ENCODE data around the gene LYPD6.
"Not testable (repeated sequence)": the region's sequence is repeated elsewhere in the genome, so short reads cannot be mapped to it uniquely, and the experiment has no call there.

DNA sequence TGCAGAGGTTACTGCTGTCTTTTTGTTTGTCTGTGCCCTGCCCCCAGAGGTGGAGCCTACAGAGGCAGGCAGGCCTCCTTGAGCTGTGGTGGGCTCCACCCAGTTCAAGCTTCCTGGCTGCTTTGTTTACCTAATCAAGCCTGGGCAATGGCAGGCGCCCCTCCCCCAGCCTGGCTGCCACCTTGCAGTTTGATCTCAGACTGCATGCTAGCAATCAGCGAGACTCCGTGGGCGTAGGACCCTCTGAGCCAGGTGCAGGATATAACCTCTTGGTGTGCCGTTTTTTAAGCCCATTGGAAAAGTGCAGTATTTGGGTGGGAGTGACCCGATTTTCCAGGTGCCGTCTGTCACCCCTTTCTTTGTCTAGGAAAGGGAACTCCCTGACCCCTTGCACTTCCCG lies 176.4 kb downstream of the LYPD6 start:
- TF ChIP-seq POLR2A, CTCF (IDR thresholded peaks at IDR 0.05): not testable (repeated sequence)
